Measurements from ENCODE around the gene ACTL8. TPM values are rescaled to one million over a fixed set of nuclear protein-coding genes. Genes with fewer than 3 reads are reported as not detected.

Gene ACTL8
- total RNA-seq, 4 donors from 2014 or later: 0.18 to 0.50 (median 0.19) TPM; not detected in 1

DNA sequence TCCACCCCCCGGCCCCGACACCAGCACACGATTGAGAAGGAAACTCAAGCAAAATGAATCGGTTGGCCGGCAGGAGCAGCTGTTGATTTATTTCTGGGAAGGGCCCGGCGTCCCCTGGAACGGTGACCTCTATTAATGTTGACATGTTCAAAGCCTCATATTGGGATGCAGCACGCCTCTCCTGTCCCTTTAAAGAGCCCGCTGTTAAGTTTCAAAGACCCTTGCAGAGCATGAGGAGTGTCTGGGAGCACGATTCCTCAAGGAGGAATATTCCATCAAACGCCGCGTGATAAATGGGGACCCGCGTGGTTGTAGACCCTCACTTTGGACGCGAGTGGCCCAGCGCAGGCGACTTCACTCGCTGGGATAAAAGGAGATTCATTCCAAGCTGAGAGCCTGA lies 21.5 kb upstream of the ACTL8 start:
- intact Hi-C loops (cut with DNase I): no loop called here
- peaks cover 0 to 60% (median 0%) of the 10 kb centered on the region in 4 donors for H3K27me3 ChIP-seq

DNA sequence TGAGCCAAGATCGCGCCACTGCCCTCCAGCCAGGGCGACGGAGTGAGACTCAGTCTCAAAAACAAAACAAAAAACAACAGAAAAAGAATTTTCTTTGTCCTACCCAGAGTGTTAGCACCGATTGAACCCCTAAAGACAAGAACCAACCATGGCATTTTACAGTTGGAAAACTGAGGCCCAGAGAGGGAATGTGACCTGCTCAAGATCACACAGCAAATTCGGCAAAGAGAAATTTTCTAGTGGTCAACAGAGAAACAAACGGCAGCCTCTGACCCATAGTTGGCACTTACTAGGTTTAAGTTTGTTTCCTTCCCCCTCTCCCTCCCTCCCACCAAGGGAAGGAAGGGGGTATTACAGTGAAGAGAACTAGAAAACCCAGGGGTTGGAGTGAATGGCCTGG lies 20.5 kb upstream of the ACTL8 start:
- no peaks in the 10 kb centered on the region for H3K4me1 ChIP-seq
- WGBS, 2 donors: 68 to 74% methylated on average over 7 of the region's 7 CpGs
- H3K4me3 ChIP-seq: no peak overlapping the region
- intact Hi-C loops (cut with DNase I): no loop called here
- no peaks in the 10 kb centered on the region for H3K36me3 ChIP-seq
- DNase-seq: no peak
- peaks cover 0 to 63% (median 0%) of the 10 kb centered on the region in 4 donors for H3K27me3 ChIP-seq
- no peak overlapping the region for H3K27ac ChIP-seq
- TF ChIP-seq, protein P1, sequence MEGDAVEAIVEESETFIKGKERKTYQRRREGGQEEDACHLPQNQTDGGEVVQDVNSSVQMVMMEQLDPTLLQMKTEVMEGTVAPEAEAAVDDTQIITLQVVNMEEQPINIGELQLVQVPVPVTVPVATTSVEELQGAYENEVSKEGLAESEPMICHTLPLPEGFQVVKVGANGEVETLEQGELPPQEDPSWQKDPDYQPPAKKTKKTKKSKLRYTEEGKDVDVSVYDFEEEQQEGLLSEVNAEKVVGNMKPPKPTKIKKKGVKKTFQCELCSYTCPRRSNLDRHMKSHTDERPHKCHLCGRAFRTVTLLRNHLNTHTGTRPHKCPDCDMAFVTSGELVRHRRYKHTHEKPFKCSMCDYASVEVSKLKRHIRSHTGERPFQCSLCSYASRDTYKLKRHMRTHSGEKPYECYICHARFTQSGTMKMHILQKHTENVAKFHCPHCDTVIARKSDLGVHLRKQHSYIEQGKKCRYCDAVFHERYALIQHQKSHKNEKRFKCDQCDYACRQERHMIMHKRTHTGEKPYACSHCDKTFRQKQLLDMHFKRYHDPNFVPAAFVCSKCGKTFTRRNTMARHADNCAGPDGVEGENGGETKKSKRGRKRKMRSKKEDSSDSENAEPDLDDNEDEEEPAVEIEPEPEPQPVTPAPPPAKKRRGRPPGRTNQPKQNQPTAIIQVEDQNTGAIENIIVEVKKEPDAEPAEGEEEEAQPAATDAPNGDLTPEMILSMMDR (IDR thresholded peaks at IDR 0.05): no peak
- TF ChIP-seq POLR2A (IDR thresholded peaks at IDR 0.05): no peak
- H3K9me3 ChIP-seq: no peaks in the 10 kb centered on the region

More for the DNA sequence above, 21.5 kb upstream of the ACTL8 start:
- no peaks in the 10 kb centered on the region for H3K36me3 ChIP-seq
- H3K9me3 ChIP-seq: no peaks in the 10 kb centered on the region
- H3K27ac ChIP-seq: no peak overlapping the region
- no peak for DNase-seq
- TF ChIP-seq, protein P1 (IDR thresholded peaks at IDR 0.05): no peak
- no peak for TF ChIP-seq POLR2A (IDR thresholded peaks at IDR 0.05)
- 72 to 80% methylated on average over 14 to 19 of the region's 21 CpGs for WGBS, 2 donors
- H3K4me3 ChIP-seq: no peak overlapping the region
- H3K4me1 ChIP-seq: no peaks in the 10 kb centered on the region

DNA sequence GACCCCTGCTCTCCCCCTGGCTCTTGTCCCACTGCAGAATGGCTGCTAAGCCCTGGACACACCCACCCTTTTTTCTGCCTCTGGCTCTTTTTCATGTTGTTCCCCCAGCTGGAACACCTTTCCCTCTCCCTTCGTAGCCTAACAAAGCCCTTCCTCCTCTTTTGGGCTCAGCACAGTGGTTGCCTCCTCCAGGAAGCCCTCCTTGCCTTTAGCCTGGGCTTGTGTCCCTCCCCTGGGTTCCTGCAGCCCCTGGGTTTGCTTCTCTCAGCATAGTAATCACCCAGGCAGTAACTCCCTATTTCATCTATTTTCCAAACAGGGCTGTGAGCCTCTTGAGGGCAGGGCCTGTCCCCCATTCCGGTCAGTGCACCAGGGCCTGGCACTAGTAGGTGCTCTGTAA lies 19.8 kb upstream of the ACTL8 start:
- Histone ChIP-seq H3K4me1 (no peaks in the 10 kb centered on the region), H3K9me3 (no peaks in the 10 kb centered on the region), H3K27ac (no peak overlapping the region), H3K36me3 (no peaks in the 10 kb centered on the region), H3K4me3 (no peak overlapping the region), H3K27me3 (peaks cover 0 to 67% (median 0%) of the 10 kb centered on the region in 4 donors)
- TF ChIP-seq POLR2A (IDR thresholded peaks at IDR 0.05): no peak
- TF ChIP-seq, protein P1 (IDR thresholded peaks at IDR 0.05): no peak
- 48 to 72% methylated on average over 1 to 2 of the region's 2 CpGs for whole genome bisulfite sequencing, 2 donors
- intact Hi-C loops (cut with DNase I): no loop called here
- DNase-seq: no peak

DNA sequence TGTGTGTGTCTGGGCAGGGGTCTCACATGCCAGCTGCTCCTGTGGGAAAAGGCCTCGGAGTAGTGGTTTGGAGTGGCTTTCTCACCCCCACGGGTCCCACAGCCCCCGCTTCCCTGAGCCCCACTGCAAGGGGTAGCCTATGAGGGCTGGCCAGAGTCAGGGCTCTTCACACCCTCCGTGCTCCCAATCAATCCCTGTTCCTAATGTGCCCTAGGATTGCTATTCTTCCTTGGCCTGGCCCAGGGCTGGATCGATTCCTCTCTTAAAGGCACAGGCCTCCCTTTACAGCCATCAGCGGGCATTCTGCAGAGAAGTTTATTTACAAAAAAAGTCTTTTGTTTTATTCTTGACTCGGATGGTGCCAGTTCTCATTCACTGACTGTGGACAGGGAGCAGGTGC lies 19.3 kb upstream of the ACTL8 start:
- 17 to 37% methylated on average over 3 to 4 of the region's 7 CpGs for WGBS, 2 donors
- peaks cover 0 to 71% (median 0%) of the 10 kb centered on the region in 4 donors for H3K27me3 ChIP-seq

GRCh38 chr1:17736625-17737024 lies 18.5 kb upstream of the ACTL8 start:
- H3K27me3 ChIP-seq: peaks cover 0 to 72% (median 1%) of the 10 kb centered on the region in 4 donors

More for the DNA sequence above, 19.3 kb upstream of the ACTL8 start:
- H3K27ac ChIP-seq: no peak overlapping the region
- TF ChIP-seq POLR2A (IDR thresholded peaks at IDR 0.05): no peak
- TF ChIP-seq, protein P1 (IDR thresholded peaks at IDR 0.05): no peak
- H3K4me1 ChIP-seq: no peaks in the 10 kb centered on the region
- intact Hi-C loops (cut with DNase I): no loop called here
- DNase-seq: no peak
- no peaks in the 10 kb centered on the region for H3K36me3 ChIP-seq
- no peaks in the 10 kb centered on the region for H3K9me3 ChIP-seq
- H3K4me3 ChIP-seq: no peak overlapping the region

More at GRCh38 chr1:17736625-17737024, 18.5 kb upstream of the ACTL8 start:
- no peak for DNase-seq
- TF ChIP-seq POLR2A (IDR thresholded peaks at IDR 0.05): no peak
- TF ChIP-seq, protein P1 (IDR thresholded peaks at IDR 0.05): no peak
- Histone ChIP-seq H3K27ac (no peak overlapping the region), H3K36me3 (no peaks in the 10 kb centered on the region), H3K4me1 (no peaks in the 10 kb centered on the region), H3K9me3 (no peaks in the 10 kb centered on the region), H3K4me3 (no peak overlapping the region)
- 73 to 81% methylated on average over 2 to 4 of the region's 6 CpGs for WGBS, 2 donors
- intact Hi-C loops (cut with DNase I): no loop called here

All from esophagus squamous epithelium (tissue), 5 donors.